ENCODE results near the gene GCA.

GCA gene

DNA sequence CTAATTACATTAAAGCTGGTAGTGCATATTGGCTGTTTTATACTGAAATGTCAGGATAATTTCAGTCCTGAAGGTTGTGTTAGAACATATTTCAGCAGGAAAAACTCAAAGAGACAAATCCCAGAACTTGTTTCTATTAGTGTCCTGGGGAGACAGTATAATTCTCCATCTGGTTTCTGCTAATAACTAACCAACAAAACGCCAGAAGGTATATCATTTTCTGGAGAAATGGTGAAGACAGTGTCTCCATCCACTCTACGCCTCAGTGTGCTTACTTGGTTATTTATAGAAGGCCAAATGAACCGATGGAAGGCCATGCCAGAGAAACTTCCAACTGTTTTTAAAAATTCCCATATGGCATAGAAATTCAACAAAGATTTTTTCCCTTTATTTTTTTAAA, 41.6 kb downstream of the GCA start:
- no peaks in the 10 kb centered on the region for H3K79me1 ChIP-seq (ENCODE audit: low read length)
- no peak overlapping the region for H2AFZ ChIP-seq (ENCODE audit: insufficient read depth, low read length, poor library complexity)
- no peak overlapping the region for H3K23ac ChIP-seq (ENCODE audit: low read length)
- H2BK120ac ChIP-seq (ENCODE audit: insufficient read depth, low read length, poor library complexity), result no peak overlapping the region
- H4K12ac ChIP-seq (ENCODE audit: low read depth, low read length), result no peak overlapping the region
- no peaks in the 10 kb centered on the region for H3K4me1 ChIP-seq (ENCODE audit: control insufficient read depth in 1 of 2, insufficient read depth in 2 of 2, low read length in 2 of 2)
- H3K4me3 ChIP-seq (ENCODE audit: low read depth, low read length), result no peak overlapping the region
- H3K27ac ChIP-seq (ENCODE audit: low read depth, low read length), result no peak overlapping the region
- H4K8ac ChIP-seq (ENCODE audit: low read depth, low read length), result no peak overlapping the region
- no peak overlapping the region for H2BK5ac ChIP-seq (ENCODE audit: low read depth, low read length, poor library complexity)
- no peak overlapping the region for H3K9ac ChIP-seq (ENCODE audit: low read length)
- H4K91ac ChIP-seq (ENCODE audit: low read depth, low read length), result no peak overlapping the region
- no peak overlapping the region for H3K4ac ChIP-seq (ENCODE audit: low read depth, low read length)
- no peak overlapping the region for H2BK12ac ChIP-seq (ENCODE audit: low read length)
- no peak overlapping the region for H3K18ac ChIP-seq (ENCODE audit: low read length)
- no peaks in the 10 kb centered on the region for H3K27me3 ChIP-seq (ENCODE audit: insufficient read depth, low read length)
- DNase-seq, result no peak
- H3K4me2 ChIP-seq (ENCODE audit: low read length), result no peak overlapping the region
- H3K79me2 ChIP-seq (ENCODE audit: control insufficient read depth, insufficient read depth, low read length, poor library complexity), result no peaks in the 10 kb centered on the region
- H3K14ac ChIP-seq (ENCODE audit: low read length), result no peak overlapping the region
- no peaks in the 10 kb centered on the region for H3K36me3 ChIP-seq (ENCODE audit: control insufficient read depth in 1 of 2, insufficient read depth in 2 of 2, low read length in 2 of 2)
- no peaks in the 10 kb centered on the region for H3K9me3 ChIP-seq (ENCODE audit: insufficient read depth, low read depth, low read length)
- no CpG with 5 or more reads among the region's 3 CpGs for WGBS (ENCODE audit: extremely low coverage, insufficient coverage, insufficient read length)
- H2AK5ac ChIP-seq (ENCODE audit: low read length), result no peak overlapping the region

- H3K36me3 ChIP-seq (ENCODE audit: control insufficient read depth in 1 of 2, insufficient read depth in 2 of 2, low read length in 2 of 2), result no peaks in the 10 kb centered on the region
- no peak overlapping the region for H2AK5ac ChIP-seq (ENCODE audit: low read length)
- H3K4me1 ChIP-seq (ENCODE audit: control insufficient read depth in 1 of 2, insufficient read depth in 2 of 2, low read length in 2 of 2), result no peaks in the 10 kb centered on the region
- no peak overlapping the region for H3K14ac ChIP-seq (ENCODE audit: low read length)
- H3K4me2 ChIP-seq (ENCODE audit: low read length), result no peak overlapping the region
- no peak overlapping the region for H3K23ac ChIP-seq (ENCODE audit: low read length)
- H3K79me2 ChIP-seq (ENCODE audit: control insufficient read depth, insufficient read depth, low read length, poor library complexity), result no peaks in the 10 kb centered on the region
- no peak overlapping the region for H3K27ac ChIP-seq (ENCODE audit: low read depth, low read length)
- no peaks in the 10 kb centered on the region for H3K79me1 ChIP-seq (ENCODE audit: low read length)
- H3K9me3 ChIP-seq (ENCODE audit: insufficient read depth, low read depth, low read length), result no peaks in the 10 kb centered on the region
- no peak overlapping the region for H4K91ac ChIP-seq (ENCODE audit: low read depth, low read length)
- H2BK120ac ChIP-seq (ENCODE audit: insufficient read depth, low read length, poor library complexity), result no peak overlapping the region
- no peak overlapping the region for H3K18ac ChIP-seq (ENCODE audit: low read length)
- H3K4ac ChIP-seq (ENCODE audit: low read depth, low read length), result no peak overlapping the region
- H4K12ac ChIP-seq (ENCODE audit: low read depth, low read length), result no peak overlapping the region
- H3K27me3 ChIP-seq (ENCODE audit: insufficient read depth, low read length), result no peaks in the 10 kb centered on the region
- no CpG with 5 or more reads among the region's 4 CpGs for WGBS (ENCODE audit: extremely low coverage, insufficient coverage, insufficient read length)
- H3K9ac ChIP-seq (ENCODE audit: low read length), result no peak overlapping the region
- H4K8ac ChIP-seq (ENCODE audit: low read depth, low read length), result no peak overlapping the region
- H3K4me3 ChIP-seq (ENCODE audit: low read depth, low read length), result no peak overlapping the region
- no peak overlapping the region for H2BK12ac ChIP-seq (ENCODE audit: low read length)
- no peak overlapping the region for H2AFZ ChIP-seq (ENCODE audit: insufficient read depth, low read length, poor library complexity)
- H2BK5ac ChIP-seq (ENCODE audit: low read depth, low read length, poor library complexity), result no peak overlapping the region
- DNase-seq, result no peak
Measured at GRCh38 chr2:162390801-162391200, 46.9 kb downstream of the GCA start.

GRCh38 chr2:162400336-162400735, 56.4 kb downstream of the GCA start:
- no peak overlapping the region for H3K9ac ChIP-seq (ENCODE audit: low read length)
- no peak overlapping the region for H2BK5ac ChIP-seq (ENCODE audit: low read depth, low read length, poor library complexity)
- no peak overlapping the region for H3K18ac ChIP-seq (ENCODE audit: low read length)
- H3K4me2 ChIP-seq (ENCODE audit: low read length), result no peak overlapping the region
- H3K14ac ChIP-seq (ENCODE audit: low read length), result no peak overlapping the region
- H3K23ac ChIP-seq (ENCODE audit: low read length), result no peak overlapping the region
- H3K9me3 ChIP-seq (ENCODE audit: insufficient read depth, low read depth, low read length), result no peaks in the 10 kb centered on the region
- no CpG with 5 or more reads among the region's 3 CpGs for WGBS (ENCODE audit: extremely low coverage, insufficient coverage, insufficient read length)
- no peaks in the 10 kb centered on the region for H3K36me3 ChIP-seq (ENCODE audit: control insufficient read depth in 1 of 2, insufficient read depth in 2 of 2, low read length in 2 of 2)
- no peak for DNase-seq
- H3K27me3 ChIP-seq (ENCODE audit: insufficient read depth, low read length), result no peaks in the 10 kb centered on the region
- H2AK5ac ChIP-seq (ENCODE audit: low read length), result no peak overlapping the region
- H3K4ac ChIP-seq (ENCODE audit: low read depth, low read length), result no peak overlapping the region
- no peak overlapping the region for H4K12ac ChIP-seq (ENCODE audit: low read depth, low read length)
- H3K27ac ChIP-seq (ENCODE audit: low read depth, low read length), result no peak overlapping the region
- H2AFZ ChIP-seq (ENCODE audit: insufficient read depth, low read length, poor library complexity), result no peak overlapping the region
- H4K91ac ChIP-seq (ENCODE audit: low read depth, low read length), result no peak overlapping the region
- no peaks in the 10 kb centered on the region for H3K4me1 ChIP-seq (ENCODE audit: control insufficient read depth in 1 of 2, insufficient read depth in 2 of 2, low read length in 2 of 2)
- H2BK12ac ChIP-seq (ENCODE audit: low read length), result no peak overlapping the region
- no peak overlapping the region for H3K4me3 ChIP-seq (ENCODE audit: low read depth, low read length)
- no peak overlapping the region for H2BK120ac ChIP-seq (ENCODE audit: insufficient read depth, low read length, poor library complexity)
- H3K79me2 ChIP-seq (ENCODE audit: control insufficient read depth, insufficient read depth, low read length, poor library complexity), result no peaks in the 10 kb centered on the region
- H4K8ac ChIP-seq (ENCODE audit: low read depth, low read length), result no peak overlapping the region
- H3K79me1 ChIP-seq (ENCODE audit: low read length), result no peaks in the 10 kb centered on the region

DNA sequence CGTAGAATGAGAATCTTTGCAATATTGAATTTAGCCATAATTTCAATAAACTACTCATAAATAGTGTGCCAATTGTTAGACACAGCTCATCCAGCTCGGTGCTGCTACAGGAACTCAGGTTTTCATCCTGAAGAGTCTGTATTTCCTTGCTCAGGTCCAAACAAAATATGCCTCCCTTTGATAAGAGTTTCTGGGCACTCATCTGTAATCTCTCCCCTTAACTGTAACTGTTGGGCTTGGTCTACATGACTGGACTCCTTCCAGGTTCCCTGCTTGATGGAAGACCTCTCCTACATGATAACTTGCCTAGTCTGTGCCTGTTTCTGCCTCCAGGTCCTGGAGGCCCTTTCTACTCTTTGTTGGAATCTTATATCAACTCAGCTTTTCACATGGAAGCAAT, 57.9 kb downstream of the GCA start:
- no peaks in the 10 kb centered on the region for H3K36me3 ChIP-seq (ENCODE audit: control insufficient read depth in 1 of 2, insufficient read depth in 2 of 2, low read length in 2 of 2)
- no CpG with 5 or more reads among the region's 2 CpGs for WGBS (ENCODE audit: extremely low coverage, insufficient coverage, insufficient read length)

More for the DNA sequence above, 57.9 kb downstream of the GCA start:
- Histone ChIP-seq H4K91ac (ENCODE audit: low read depth, low read length) (no peak overlapping the region), H4K8ac (ENCODE audit: low read depth, low read length) (no peak overlapping the region), H2AFZ (ENCODE audit: insufficient read depth, low read length, poor library complexity) (no peak overlapping the region), H3K79me1 (ENCODE audit: low read length) (no peaks in the 10 kb centered on the region), H2BK5ac (ENCODE audit: low read depth, low read length, poor library complexity) (no peak overlapping the region), H3K4me2 (ENCODE audit: low read length) (no peak overlapping the region), H3K79me2 (ENCODE audit: control insufficient read depth, insufficient read depth, low read length, poor library complexity) (no peaks in the 10 kb centered on the region), H3K4me1 (ENCODE audit: control insufficient read depth in 1 of 2, insufficient read depth in 2 of 2, low read length in 2 of 2) (no peaks in the 10 kb centered on the region), H4K12ac (ENCODE audit: low read depth, low read length) (no peak overlapping the region), H3K14ac (ENCODE audit: low read length) (no peak overlapping the region), H2AK5ac (ENCODE audit: low read length) (no peak overlapping the region), H2BK12ac (ENCODE audit: low read length) (no peak overlapping the region), H3K18ac (ENCODE audit: low read length) (no peak overlapping the region), H3K9me3 (ENCODE audit: insufficient read depth, low read depth, low read length) (no peaks in the 10 kb centered on the region), H3K4me3 (ENCODE audit: low read depth, low read length) (no peak overlapping the region), H3K4ac (ENCODE audit: low read depth, low read length) (no peak overlapping the region), H2BK120ac (ENCODE audit: insufficient read depth, low read length, poor library complexity) (no peak overlapping the region), H3K27me3 (ENCODE audit: insufficient read depth, low read length) (no peaks in the 10 kb centered on the region), H3K9ac (ENCODE audit: low read length) (no peak overlapping the region), H3K23ac (ENCODE audit: low read length) (no peak overlapping the region), H3K27ac (ENCODE audit: low read depth, low read length) (no peak overlapping the region)
- DNase-seq, result no peak

Data from trophoblast cell (in vitro differentiated cells and primary cell).